Endodermal cell (in vitro differentiated cells): ENCODE data around the gene LHCGR. TPM values are rescaled to one million over a fixed set of nuclear protein-coding genes. Genes with fewer than 3 reads are reported as not detected.

ENCODE experiments used
- DNase-seq: peaks from one replicate; pipeline ENCODE4 v3.0.0-alpha.2; 2017
- H3K27ac ChIP-seq: 2 replicates; pipeline ENCODE4 v1.5.1; 2013; ENCODE audit warnings: mild to moderate bottlenecking, low read depth, low read length, moderate library complexity
- H3K27me3 ChIP-seq: 2 replicates; pipeline ENCODE4 v1.6.1; 2013; ENCODE audit warnings: mild to moderate bottlenecking, low read length, moderate library complexity; ENCODE audit not compliant: insufficient read depth, control insufficient read depth, poor library complexity, severe bottlenecking
- H3K36me3 ChIP-seq: 2 replicates; pipeline ENCODE4 v1.7.0; 2013; ENCODE audit warnings: mild to moderate bottlenecking, low read length, moderate library complexity; ENCODE audit not compliant: control insufficient read depth, insufficient read depth
- H3K4me1 ChIP-seq: one replicate; pipeline ENCODE4 v1.7.0; 2013; ENCODE audit warnings: low read length; ENCODE audit not compliant: control insufficient read depth, insufficient read depth
- H3K4me3 ChIP-seq: 2 replicates; pipeline ENCODE4 v1.5.1; 2013; ENCODE audit warnings: mild to moderate bottlenecking, low read length, moderate library complexity
- H3K9ac ChIP-seq: 2 replicates; pipeline ENCODE4 v1.6.1; 2013; ENCODE audit warnings: mild to moderate bottlenecking, low read length, moderate library complexity; ENCODE audit not compliant: poor library complexity, severe bottlenecking; ENCODE audit errors: extremely low read depth
- H3K9me3 ChIP-seq: 2 replicates; pipeline ENCODE4 v1.6.1; 2013; ENCODE audit warnings: mild to moderate bottlenecking, low read length, moderate library complexity; ENCODE audit not compliant: control insufficient read depth
- H3K27ac Mint-ChIP-seq: 2 replicates; pipeline ENCODE4 v1.8.0; 2020; ENCODE audit warnings: mixed read lengths
- H3K27me3 Mint-ChIP-seq: 2 replicates; pipeline ENCODE4 v1.8.0; 2021; ENCODE audit warnings: mild to moderate bottlenecking, mixed read lengths; ENCODE audit not compliant: insufficient read depth
- H3K36me3 Mint-ChIP-seq: 2 replicates; pipeline ENCODE4 v1.8.0; 2020; ENCODE audit warnings: low read depth, mixed read lengths
- H3K4me1 Mint-ChIP-seq: 2 replicates; pipeline ENCODE4 v1.8.0; 2020; ENCODE audit warnings: mixed read lengths
- H3K4me3 Mint-ChIP-seq: 2 replicates; pipeline ENCODE4 v1.8.0; 2020; ENCODE audit warnings: mild to moderate bottlenecking, moderate library complexity, mixed read lengths
- H3K9me3 Mint-ChIP-seq: 2 replicates; pipeline ENCODE4 v1.8.0; 2020; ENCODE audit warnings: mild to moderate bottlenecking, mixed read lengths
- WGBS, 2 experiments: methylation state at CpG; one replicate each; pipeline versions ENCODE4 v1.1.5 to v1.1.7; 2013; ENCODE audit warnings: missing lambda C conversion rate in 2 of 2, mixed read lengths in 1 of 2; ENCODE audit not compliant: insufficient coverage in 1 of 2, insufficient read length in 1 of 2; 5-methylcytosine and 5-hydroxymethylcytosine counted together
- total RNA-seq, 2 donors: library from RNA; stranded (reverse); fragmentation: NEBNext Ultra II Directional in 1 of 2; extraction: Animal tissue kit (Norgen Biotek cat#: 25700) in 1 of 2; gene quantifications; 2 replicates in 1 of 2; 3 replicates in 1 of 2; pipeline ENCODE4 v1.2.1, GENCODE V29; 2021
- TF ChIP-seq, protein P1 (sequence below): fragments of 200-600 bp; sonication (generic); conservative IDR thresholded peaks from 2 replicates; pipeline ENCODE4 v1.5.0; 2021; ENCODE audit warnings: antibody characterized with exemption, mild to moderate bottlenecking

Gene LHCGR
- total RNA-seq, 2 donors from 2014 or later, result not detected

- no peak overlapping the region for H3K4me3 ChIP-seq
- WGBS, 2 experiments, result 94% methylated on average over 4 of the region's 5 CpGs; no CpG with 5 or more reads in 1 of the 2 experiments
- peaks cover 4% of the 10 kb centered on the region for H3K4me1 ChIP-seq
- Mint-ChIP-seq H3K4me1 (peaks cover 14% of the 10 kb centered on the region), H3K4me3 (no peak overlapping the region), H3K9me3 (no peaks in the 10 kb centered on the region), H3K27me3 (no peaks in the 10 kb centered on the region), H3K36me3 (no peaks in the 10 kb centered on the region), H3K27ac (no peak overlapping the region)
- DNase-seq, result no peak
- no peaks in the 10 kb centered on the region for H3K9me3 ChIP-seq
- TF ChIP-seq, protein P1, sequence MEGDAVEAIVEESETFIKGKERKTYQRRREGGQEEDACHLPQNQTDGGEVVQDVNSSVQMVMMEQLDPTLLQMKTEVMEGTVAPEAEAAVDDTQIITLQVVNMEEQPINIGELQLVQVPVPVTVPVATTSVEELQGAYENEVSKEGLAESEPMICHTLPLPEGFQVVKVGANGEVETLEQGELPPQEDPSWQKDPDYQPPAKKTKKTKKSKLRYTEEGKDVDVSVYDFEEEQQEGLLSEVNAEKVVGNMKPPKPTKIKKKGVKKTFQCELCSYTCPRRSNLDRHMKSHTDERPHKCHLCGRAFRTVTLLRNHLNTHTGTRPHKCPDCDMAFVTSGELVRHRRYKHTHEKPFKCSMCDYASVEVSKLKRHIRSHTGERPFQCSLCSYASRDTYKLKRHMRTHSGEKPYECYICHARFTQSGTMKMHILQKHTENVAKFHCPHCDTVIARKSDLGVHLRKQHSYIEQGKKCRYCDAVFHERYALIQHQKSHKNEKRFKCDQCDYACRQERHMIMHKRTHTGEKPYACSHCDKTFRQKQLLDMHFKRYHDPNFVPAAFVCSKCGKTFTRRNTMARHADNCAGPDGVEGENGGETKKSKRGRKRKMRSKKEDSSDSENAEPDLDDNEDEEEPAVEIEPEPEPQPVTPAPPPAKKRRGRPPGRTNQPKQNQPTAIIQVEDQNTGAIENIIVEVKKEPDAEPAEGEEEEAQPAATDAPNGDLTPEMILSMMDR, result no peak
- H3K36me3 ChIP-seq, result no peaks in the 10 kb centered on the region
- no peak overlapping the region for H3K27ac ChIP-seq
- H3K27me3 ChIP-seq, result no peaks in the 10 kb centered on the region
- H3K9ac ChIP-seq, result no peak overlapping the region
Observed at GRCh38 chr2:48793671-48794070, 38.1 kb upstream of the LHCGR start.

DNA sequence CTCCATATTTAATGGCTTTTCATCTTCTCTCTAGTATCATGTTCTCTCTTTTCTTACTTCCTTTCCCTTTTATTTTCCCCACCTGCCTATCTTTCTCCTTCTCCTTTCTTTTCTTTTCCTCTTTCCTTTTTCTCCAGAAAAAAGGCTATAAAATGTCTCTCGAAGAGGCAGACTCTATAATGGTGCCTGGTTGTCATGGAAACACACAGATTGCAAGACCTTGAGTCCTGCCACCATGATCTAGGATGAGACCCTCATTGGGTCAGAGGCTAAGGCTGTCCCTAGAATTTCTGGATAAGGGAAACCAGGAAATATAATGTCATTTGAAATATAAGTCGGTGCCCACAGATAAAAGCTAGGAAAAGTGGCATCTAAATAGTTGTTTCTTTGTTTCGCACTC lies 36.5 kb upstream of the LHCGR start:
- H3K9me3 ChIP-seq, result no peaks in the 10 kb centered on the region
- H3K27me3 Mint-ChIP-seq, result no peaks in the 10 kb centered on the region
- H3K27ac ChIP-seq, result no peak overlapping the region
- H3K36me3 ChIP-seq, result no peaks in the 10 kb centered on the region
- H3K9ac ChIP-seq, result no peak overlapping the region
- WGBS, 2 experiments, result 92 to 100% methylated on average over 3 of the region's 3 CpGs
- DNase-seq, result no peak
- no peaks in the 10 kb centered on the region for H3K27me3 ChIP-seq
- H3K36me3 Mint-ChIP-seq, result no peaks in the 10 kb centered on the region
- no peak overlapping the region for H3K4me3 ChIP-seq
- no peaks in the 10 kb centered on the region for H3K9me3 Mint-ChIP-seq
- peaks cover 14% of the 10 kb centered on the region for H3K4me1 Mint-ChIP-seq
- no peak overlapping the region for H3K4me3 Mint-ChIP-seq
- H3K4me1 ChIP-seq, result peaks cover 4% of the 10 kb centered on the region
- H3K27ac Mint-ChIP-seq, result no peak overlapping the region
- TF ChIP-seq, protein P1, result no peak

- Histone ChIP-seq H3K4me1 (peaks cover 4% of the 10 kb centered on the region), H3K9ac (no peak overlapping the region), H3K27me3 (no peaks in the 10 kb centered on the region), H3K9me3 (no peaks in the 10 kb centered on the region), H3K36me3 (no peaks in the 10 kb centered on the region), H3K4me3 (no peak overlapping the region), H3K27ac (no peak overlapping the region)
- Mint-ChIP-seq H3K27ac (no peak overlapping the region), H3K36me3 (no peaks in the 10 kb centered on the region), H3K4me3 (no peak overlapping the region), H3K9me3 (no peaks in the 10 kb centered on the region), H3K4me1 (peaks cover 14% of the 10 kb centered on the region), H3K27me3 (no peaks in the 10 kb centered on the region)
- 90% methylated on average over 9 to 13 of the region's 13 CpGs for WGBS, 2 experiments
- TF ChIP-seq, protein P1, result no peak
- no peak for DNase-seq
Observed at GRCh38 chr2:48790407-48791170, 35.1 kb upstream of the LHCGR start.
